IMR-90 (cell line): ENCODE results near the gene LRRC2.

ENCODE experiments used
- CTCF ChIP-seq: conservative IDR thresholded peaks from 2 replicates; pipeline ENCODE4 v1.5.1; 2012; ENCODE audit warnings: mild to moderate bottlenecking, low read depth, low read length, improper control_type of control experiment
- MXI1 ChIP-seq: IDR thresholded peaks from 2 replicates; pipeline ENCODE4 v1.6.1; 2012; ENCODE audit warnings: low read depth, mild to moderate bottlenecking, low read length, moderate library complexity, borderline replicate concordance
- POLR2A ChIP-seq: IDR thresholded peaks from 2 replicates; pipeline ENCODE4 v1.6.1; 2012; ENCODE audit warnings: mild to moderate bottlenecking, low read depth, low read length
- RAD21 ChIP-seq: IDR thresholded peaks from 2 replicates; pipeline ENCODE4 v1.6.1; 2012; ENCODE audit warnings: low read length, improper control_type of control experiment
- RFX5 ChIP-seq: IDR thresholded peaks from 2 replicates; pipeline ENCODE4 v1.8.0; 2012; ENCODE audit warnings: low read depth, mild to moderate bottlenecking, low read length, moderate library complexity
- USF2 ChIP-seq: fragments of 150-350 bp; IDR thresholded peaks from 2 replicates; pipeline ENCODE4 v1.6.1; 2017; ENCODE audit warnings: mild to moderate bottlenecking, antibody characterized with exemption, low read length, low read depth

GRCh38 chr3:46496746-46497555 is 69.2 kb downstream of the LRRC2 start:
- TF ChIP-seq POLR2A (no peak), RFX5 (no peak), RAD21 (peak; percentile 32; the same call in 1 of the 2 replicates), CTCF (peak; percentile 43; the same call in 1 of the 2 replicates), USF2 (no peak), MXI1 (no peak)
